NCI-H2196 treated with DMSO at 0.1 percent for 48 hours (cell line): ENCODE results near the gene PHF1.

Experiments
- DNase-seq: peaks from one replicate; lab custom pipeline; 2025; ENCODE audit not compliant: unreplicated experiment; lab: John Stamatoyannopoulos, UW

The PHF1 gene

DNA sequence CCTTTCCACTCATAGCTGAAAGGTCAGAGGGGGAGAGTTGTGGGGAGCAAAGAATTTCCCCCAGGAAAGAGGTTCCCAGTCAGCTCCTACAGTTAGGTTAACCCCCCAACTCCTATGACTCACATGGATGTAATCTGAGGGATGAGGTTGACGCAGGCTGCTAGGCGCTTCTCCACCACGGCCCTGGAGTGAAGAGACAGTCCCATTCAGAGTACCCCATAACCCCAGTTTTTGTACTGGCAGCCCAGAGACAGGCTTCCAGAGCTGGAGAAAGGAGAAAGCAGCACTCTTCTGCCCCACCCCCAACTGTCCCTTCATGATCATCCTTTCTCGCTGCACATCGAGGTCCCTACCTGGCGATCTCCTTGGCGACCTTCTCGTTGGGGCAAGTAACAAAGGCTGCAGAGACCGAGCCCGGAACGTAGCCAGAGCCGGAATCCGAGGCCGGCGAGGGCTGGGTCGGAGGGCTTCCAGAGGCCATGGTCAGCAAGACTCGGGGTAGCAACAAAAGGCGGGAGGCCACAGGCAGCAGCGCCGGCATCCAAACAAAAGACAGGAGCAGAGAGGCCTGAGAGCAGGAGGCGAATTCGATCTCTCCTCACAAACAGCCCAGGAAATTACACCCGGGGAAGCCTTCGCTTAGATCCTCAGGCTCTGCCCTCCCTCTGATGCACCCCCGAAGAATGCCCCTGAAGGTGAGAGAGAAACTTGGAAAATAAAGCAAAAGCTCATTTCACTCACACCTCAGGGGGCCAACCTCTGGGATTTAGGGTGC is 6.5 kb downstream of the PHF1 start:
- no peak for DNase-seq

DNA sequence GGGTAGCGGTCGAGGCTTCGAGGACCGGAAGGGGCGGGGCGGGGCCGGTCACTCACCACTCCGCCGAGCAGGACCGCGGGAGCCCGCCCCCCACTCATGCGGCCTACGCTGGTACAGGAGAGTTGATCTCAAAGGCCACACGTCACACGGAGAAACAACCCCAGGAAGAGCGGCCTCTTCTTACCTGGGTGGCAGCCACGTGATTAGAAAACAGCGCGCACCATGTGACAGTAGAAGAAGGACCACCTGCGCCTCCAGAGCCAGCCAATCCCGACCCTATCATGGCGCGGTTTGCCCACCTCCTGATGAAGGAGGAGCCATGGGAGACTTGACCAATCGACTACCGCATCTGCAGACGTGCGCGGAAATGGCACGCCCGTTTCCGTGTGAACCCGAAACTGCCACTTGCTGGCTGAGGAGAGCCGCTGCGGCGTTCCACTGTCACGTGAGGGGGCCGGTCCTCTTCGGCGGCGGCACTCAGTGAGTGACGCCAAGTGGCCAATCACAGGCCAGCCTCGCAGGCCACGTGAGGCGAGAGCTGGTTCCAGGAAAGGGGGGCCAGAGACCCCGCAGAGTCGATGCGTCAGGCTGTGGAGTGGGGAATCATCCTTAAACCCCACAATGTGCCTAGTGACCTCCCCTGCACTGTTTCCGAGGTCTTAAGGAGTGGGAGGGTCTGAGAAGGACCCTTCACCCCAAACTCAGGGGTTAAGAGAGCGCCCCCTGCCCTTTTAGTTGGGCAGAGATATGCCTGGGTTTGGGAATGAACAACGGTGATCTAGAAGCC is 7.3 kb downstream of the PHF1 start, which contains the start of gene CUTA:
TSS of gene CUTA (minus strand) at position 205 of the 787 bp plus-strand sequence. CDS start at position 98, 107 bp downstream.
- DNase-seq: peak; percentile 99

GRCh38 chr6:33418690-33419291 is 8.0 kb downstream of the PHF1 start:
- DNase-seq: no peak

DNA sequence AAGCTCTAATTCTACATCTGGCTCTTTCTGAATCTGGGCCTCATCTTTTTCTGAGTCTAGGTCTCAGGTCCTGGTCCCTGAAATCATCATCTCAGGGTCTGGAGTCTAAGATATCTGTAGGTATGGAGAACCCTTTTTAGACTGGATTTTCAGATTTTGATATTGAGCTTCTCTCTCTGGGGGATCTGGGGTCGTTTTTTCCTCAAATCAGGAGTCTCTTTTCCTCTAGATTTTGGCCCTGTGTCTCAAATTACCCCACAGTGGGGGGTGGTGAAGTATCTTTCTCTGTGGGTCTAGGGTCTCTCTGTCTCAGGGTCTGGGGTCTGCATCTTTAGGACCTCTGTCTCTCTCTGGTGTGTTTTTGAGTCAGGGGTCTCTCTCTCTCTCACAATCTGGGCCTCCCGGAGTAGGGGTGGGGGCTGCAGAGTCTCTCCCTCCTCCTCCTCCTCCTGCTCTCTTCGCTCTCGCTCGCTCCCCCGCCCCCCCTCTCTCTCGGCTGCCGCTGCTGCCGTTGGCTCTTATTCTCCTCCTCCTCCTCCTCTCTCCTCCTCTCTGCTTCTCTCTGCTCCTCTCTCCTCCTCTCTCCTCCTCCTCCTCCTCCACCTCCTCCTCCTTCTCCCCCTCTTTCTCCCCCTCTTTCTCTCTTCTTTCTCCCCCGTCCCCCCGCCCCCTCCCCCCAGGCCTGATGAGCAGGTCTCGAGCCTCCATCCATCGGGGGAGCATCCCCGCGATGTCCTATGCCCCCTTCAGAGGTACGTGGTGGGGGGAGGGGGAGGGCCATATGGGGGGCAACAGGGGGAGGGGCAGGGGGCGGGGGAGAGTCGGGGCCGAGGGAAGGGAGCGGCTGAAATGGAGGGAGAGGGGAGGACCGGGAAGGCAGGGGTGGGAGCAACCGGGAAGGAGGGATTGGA is 9.0 kb downstream of the PHF1 start, which contains the start of gene SYNGAP1:
TSS of gene SYNGAP1 (plus strand) at position 486 of the 911 bp plus-strand sequence. CDS start at position 686, 200 bp downstream.
- DNase-seq: peak; percentile 35

- no peak for DNase-seq
Observed at GRCh38 chr6:33420491-33421343, 9.9 kb downstream of the PHF1 start.

- no peak for DNase-seq
Observed at GRCh38 chr6:33421344-33421643, 10.5 kb downstream of the PHF1 start.

DNA sequence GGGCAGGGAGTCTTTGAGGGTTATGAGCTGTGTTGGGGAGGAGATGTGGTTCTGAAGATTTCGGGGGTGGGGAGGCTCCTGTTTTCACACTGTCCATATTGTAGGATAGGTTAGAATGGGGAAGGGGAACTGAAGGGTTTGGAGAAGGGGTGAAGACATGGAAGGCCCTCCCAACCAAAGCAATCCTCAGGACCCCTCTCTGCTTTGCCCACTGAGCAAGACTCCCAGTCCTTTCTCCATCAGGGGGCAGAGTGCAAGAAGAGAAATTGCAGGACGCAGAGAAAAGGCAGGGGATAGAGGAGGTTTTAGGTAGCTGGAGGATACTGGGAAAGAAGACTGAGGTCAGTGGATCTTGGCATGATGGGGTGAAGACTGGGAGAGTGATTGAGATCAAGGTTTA is 13.0 kb downstream of the PHF1 start:
- no peak for DNase-seq

- DNase-seq: no peak
Observed at GRCh38 chr6:33424855-33425667, 14.2 kb downstream of the PHF1 start.

GRCh38 chr6:33425668-33426577 is 15.1 kb downstream of the PHF1 start:
- peak; percentile 61 for DNase-seq

DNA sequence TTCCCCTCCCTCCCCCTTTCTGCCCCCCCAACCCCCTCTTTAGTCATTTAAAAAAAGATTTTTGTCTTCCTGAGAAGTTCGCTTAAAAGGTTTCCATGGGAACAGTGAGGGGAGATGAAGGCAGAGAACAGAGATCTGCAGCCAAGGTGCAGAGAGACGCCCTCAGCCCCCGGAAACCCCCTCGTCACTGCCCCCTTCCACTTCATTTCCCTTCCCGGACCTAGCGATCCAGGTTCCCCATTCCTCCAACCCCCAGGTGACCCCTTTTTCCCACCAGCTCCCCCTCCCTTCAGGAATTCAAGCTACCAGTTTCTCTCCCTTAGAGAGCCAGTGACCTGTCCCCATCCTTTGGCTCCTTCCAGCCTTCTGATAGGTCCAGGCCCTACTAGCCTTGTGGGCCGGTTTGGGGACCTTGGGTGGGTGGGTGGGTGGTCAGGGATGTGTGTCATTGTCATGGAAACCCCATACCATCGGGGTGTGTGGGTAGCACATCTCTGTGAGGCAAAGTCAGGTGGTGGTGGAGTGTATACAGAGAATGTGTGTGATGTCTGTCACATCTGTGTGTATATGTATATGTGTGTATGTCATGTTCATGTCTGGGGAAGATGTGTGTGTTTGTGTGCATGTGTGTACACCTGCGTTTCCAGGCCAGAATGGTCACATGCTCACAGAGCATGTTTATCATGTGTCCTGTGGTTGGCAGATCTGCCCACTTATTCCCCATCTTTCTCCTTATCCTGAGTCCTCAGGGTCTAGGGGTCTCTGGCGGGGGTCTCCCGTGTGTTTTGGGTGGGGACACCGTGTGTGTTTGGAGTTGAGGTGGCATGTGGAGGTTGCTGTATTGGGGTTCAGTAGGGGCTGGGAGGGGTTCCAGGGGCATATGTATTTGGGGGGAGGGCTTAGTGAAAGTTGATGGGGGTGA is 16.0 kb downstream of the PHF1 start:
- no peak for DNase-seq

DNA sequence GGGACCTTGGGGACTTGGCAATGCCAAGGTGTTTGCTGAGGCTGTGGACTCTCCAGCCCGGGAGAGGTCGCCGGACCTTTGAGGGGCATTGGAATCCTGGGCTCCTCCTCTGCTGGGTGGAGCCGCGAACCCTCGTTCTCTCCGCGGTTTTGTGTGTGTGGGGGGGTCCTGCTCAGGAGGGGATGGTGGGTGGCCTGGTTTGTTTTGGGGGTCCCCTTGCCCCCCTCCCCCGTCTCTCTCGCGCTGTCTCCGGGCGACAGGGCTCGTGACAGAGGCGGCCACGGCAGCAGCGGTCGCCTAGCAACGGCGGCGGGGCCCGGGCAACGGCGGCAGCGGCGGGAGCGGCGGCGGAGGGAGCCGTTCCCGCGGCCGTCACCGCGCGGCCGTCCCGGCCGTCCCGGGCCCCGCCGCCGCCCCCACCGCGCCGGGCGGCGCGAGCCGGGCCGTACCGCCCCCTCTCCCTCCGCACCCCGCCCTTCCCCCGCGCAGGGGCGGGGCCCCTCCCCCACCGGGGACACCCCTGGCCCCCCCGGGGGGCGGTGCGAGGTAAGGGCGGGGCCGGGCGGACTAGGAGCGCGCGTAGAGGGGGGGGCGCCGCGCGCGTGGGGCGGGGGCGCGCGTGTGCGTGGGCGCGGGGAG is 16.9 kb downstream of the PHF1 start:
- no peak for DNase-seq

DNA sequence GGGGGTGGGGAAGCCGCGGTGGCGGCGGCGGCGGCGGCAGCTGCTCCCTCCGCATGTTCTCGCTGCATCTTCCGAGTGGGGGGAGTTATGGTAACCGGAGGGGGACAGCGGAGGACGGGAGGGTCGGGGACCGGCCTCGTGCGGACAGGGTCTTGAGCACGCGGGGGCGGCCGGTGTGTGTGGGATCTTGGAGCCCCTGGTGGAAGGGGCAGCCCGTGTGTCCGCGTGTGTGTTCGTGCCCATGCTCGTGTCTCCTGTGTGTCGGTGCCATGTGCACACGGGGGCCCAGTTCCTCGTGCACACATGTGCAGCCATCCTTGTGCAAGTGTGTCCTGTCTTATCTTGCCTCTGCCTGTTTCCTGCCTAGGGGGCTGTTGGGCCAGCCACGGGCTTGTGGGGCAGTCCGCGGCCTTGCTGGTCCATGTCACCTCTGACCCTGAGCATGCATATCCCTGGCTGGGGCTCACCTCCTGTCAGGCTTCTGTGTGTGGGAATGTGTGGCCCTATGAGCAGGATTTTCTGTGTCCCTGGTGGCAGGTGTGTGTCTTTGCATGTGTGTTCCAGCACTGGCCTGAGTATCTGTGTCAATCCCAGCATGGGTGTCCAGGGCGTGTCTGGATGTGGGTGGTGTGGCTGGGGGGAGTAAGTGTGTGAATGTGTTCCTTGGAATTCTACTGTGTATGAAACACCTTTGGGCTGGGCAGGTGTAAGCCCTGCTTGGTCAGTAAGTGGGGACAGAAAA is 17.6 kb downstream of the PHF1 start:
- no peak for DNase-seq

- DNase-seq: no peak
Observed at GRCh38 chr6:33428966-33429749, 18.3 kb downstream of the PHF1 start.

DNA sequence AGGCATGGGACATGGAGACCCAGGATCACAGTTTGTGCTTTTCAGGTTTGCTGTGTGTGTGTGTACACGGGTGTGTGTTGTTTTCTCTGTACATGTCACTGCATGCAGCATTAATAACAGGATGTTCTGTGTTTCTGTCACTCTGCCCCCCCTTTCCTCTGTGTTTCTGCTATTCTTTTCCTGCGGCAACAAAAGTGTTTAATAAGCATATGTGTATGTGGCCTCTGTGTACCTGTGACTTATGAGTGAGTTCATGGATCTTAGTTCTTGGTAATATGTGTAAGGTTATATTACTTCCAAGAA is 18.9 kb downstream of the PHF1 start:
- DNase-seq: no peak

DNA sequence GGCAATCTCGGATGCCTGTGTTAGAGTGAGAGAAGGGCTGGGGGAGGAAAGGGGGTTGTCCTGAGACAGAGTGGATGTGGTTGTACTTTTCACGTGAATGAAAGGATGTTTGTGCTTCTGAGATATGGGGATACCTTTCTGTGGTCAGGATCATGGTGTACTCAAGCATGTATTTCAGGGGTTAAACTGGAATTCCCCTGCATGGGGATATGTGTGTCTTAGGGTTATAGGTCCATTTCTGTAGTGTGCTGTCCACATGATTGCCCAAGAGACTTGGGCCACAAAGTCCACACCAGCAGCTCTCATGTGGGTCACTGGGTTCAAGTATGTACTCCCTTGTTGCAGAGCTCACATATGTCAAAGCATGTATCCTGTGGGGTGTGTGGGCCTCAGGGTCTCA is 19.5 kb downstream of the PHF1 start:
- DNase-seq: no peak
